HepG2 (cell line): Measurements from ENCODE around the gene TRIM31. TPM values are rescaled to one million over a fixed set of nuclear protein-coding genes. Genes with fewer than 3 reads are reported as not detected.

Experiments used
- ATF7 ChIP-seq, 2 experiments: fragments of 450-650 bp in 1 of 2; sonication (generic) in 1 of 2; formaldehyde crosslinking in 1 of 2; IDR thresholded peaks; 2 replicates each; pipeline versions ENCODE4 v1.4.0 to v1.6.1; 2016 to 2020; ENCODE audit warnings: antibody characterized with exemption in 1 of 2, mild to moderate bottlenecking in 1 of 2, missing genetic modification reagents in 1 of 2
- CEBPB ChIP-seq: IDR thresholded peaks from 2 replicates; pipeline ENCODE4 v1.6.1; 2011; ENCODE audit warnings: low read depth, low read length, improper control_type of control experiment, borderline replicate concordance
- FOXA1 ChIP-seq, 2 experiments: fragments of 450-650 bp in 1 of 2; sonication (generic) in 1 of 2; formaldehyde crosslinking in 1 of 2; IDR thresholded peaks; 2 replicates each; pipeline versions ENCODE4 v1.4.0 to v1.6.1; 2016 to 2020; ENCODE audit warnings: missing genetic modification reagents in 1 of 2
- LCORL ChIP-seq, 2 experiments: fragments of 450-650 bp in 1 of 2; sonication (generic) in 1 of 2; formaldehyde crosslinking in 1 of 2; IDR thresholded peaks; 2 replicates each; pipeline versions ENCODE4 v1.5.0 to v1.6.1; 2017 to 2020; ENCODE audit warnings: antibody characterized with exemption in 1 of 2, missing genetic modification reagents in 1 of 2
- RFX1 ChIP-seq: fragments of 450-650 bp; IDR thresholded peaks from 2 replicates; pipeline ENCODE4 v1.6.1; 2017
- ZNF142 ChIP-seq: sonication (generic); formaldehyde crosslinking; IDR thresholded peaks from 2 replicates; pipeline ENCODE4 v1.4.0; 2020; ENCODE audit warnings: missing genetic modification reagents
- ZNF260 ChIP-seq: sonication (generic); formaldehyde crosslinking; IDR thresholded peaks from 2 replicates; pipeline ENCODE4 v1.4.0; 2020; ENCODE audit warnings: missing genetic modification reagents, low read depth, mild to moderate bottlenecking, borderline replicate concordance
- ZNF281 ChIP-seq: sonication (generic); formaldehyde crosslinking; IDR thresholded peaks from 2 replicates; pipeline ENCODE4 v1.4.0; 2020; ENCODE audit warnings: missing genetic modification reagents, borderline replicate concordance
- ZNF629 ChIP-seq: sonication (generic); formaldehyde crosslinking; conservative IDR thresholded peaks from 2 replicates; pipeline ENCODE4 v1.5.0; 2020; ENCODE audit warnings: missing genetic modification reagents
- ZNF770 ChIP-seq: sonication (generic); formaldehyde crosslinking; IDR thresholded peaks from 2 replicates; pipeline ENCODE4 v1.5.0; 2020; ENCODE audit warnings: mild to moderate bottlenecking, missing genetic modification reagents
- ZSCAN21 ChIP-seq: sonication (generic); formaldehyde crosslinking; IDR thresholded peaks from 2 replicates; pipeline ENCODE4 v1.8.0; 2022; ENCODE audit warnings: mild to moderate bottlenecking, missing genetic modification reagents, moderate library complexity, borderline replicate concordance
- polyA plus RNA-seq, 8 experiments: library from polyadenylated mRNA; depleted of rRNA in 3 of 8; stranded (reverse) in 7 of 8; unstranded in 1 of 8; fragments of >200 nt; fragmentation: Illumina TruSeq in 4 of 8; extraction: Trizol in 4 of 8; gene quantifications; 2 replicates each; pipeline versions ENCODE4 v1.2.1 to v1.2.3, GENCODE V29; 2011 to 2016; ENCODE audit warnings: low read depth in 4 of 8, missing spikeins in 1 of 8, mixed read lengths in 1 of 8; ENCODE audit not compliant: insufficient read depth in 1 of 8
- total RNA-seq, 5 experiments: library from RNA; depleted of rRNA; stranded (reverse); fragments of >200 nt; fragmentation: Illumina TruSeq; extraction: Trizol; gene quantifications; 2 replicates each; pipeline ENCODE4 v1.2.3, GENCODE V29; 2016; ENCODE audit warnings: low read depth in 1 of 5
- TF ChIP-seq, protein P1 (sequence below): sonication (generic); formaldehyde crosslinking; IDR thresholded peaks from 2 replicates; pipeline ENCODE4 v1.4.0; 2020; ENCODE audit warnings: mild to moderate bottlenecking, missing genetic modification reagents
- TF ChIP-seq, protein P2 (sequence below): sonication (generic); formaldehyde crosslinking; conservative IDR thresholded peaks from 2 replicates; pipeline ENCODE4 v1.8.0; 2022; ENCODE audit warnings: missing genetic modification reagents

The TRIM31 gene
- total and polyA plus RNA-seq, 2 of the 13 experiments (the other 11 are each of a cell fraction or from before 2014, with no cell fraction given): 0.13 to 0.51 TPM

GRCh38 chr6:30135757-30136156, 22.9 kb upstream of the TRIM31 start, which contains the start of gene TRIM40 (continued):
- TF ChIP-seq ZNF281 (CRISPR knock-in tag) (peak; percentile 70), ZNF629 (CRISPR knock-in tag) (no peak), ZNF260 (CRISPR knock-in tag) (no peak), FOXA1 (IDR thresholded peaks at IDR 0.05) (no peak), FOXA1 (CRISPR knock-in tag; IDR thresholded peaks at IDR 0.05) (peak; percentile 71), ATF7 (IDR thresholded peaks at IDR 0.05) (no peak), ATF7 (CRISPR knock-in tag; IDR thresholded peaks at IDR 0.05) (no peak), ZNF770 (CRISPR knock-in tag) (no peak), CEBPB (no peak), LCORL (IDR thresholded peaks at IDR 0.05) (no peak), LCORL (CRISPR knock-in tag; IDR thresholded peaks at IDR 0.05) (no peak), ZNF142 (CRISPR knock-in tag) (no peak), ZSCAN21 (CRISPR knock-in tag) (0 out of 2 replicates have a peak, but pooled peaks have one; percentile 18), RFX1 (no peak)
- TF ChIP-seq, protein P1, sequence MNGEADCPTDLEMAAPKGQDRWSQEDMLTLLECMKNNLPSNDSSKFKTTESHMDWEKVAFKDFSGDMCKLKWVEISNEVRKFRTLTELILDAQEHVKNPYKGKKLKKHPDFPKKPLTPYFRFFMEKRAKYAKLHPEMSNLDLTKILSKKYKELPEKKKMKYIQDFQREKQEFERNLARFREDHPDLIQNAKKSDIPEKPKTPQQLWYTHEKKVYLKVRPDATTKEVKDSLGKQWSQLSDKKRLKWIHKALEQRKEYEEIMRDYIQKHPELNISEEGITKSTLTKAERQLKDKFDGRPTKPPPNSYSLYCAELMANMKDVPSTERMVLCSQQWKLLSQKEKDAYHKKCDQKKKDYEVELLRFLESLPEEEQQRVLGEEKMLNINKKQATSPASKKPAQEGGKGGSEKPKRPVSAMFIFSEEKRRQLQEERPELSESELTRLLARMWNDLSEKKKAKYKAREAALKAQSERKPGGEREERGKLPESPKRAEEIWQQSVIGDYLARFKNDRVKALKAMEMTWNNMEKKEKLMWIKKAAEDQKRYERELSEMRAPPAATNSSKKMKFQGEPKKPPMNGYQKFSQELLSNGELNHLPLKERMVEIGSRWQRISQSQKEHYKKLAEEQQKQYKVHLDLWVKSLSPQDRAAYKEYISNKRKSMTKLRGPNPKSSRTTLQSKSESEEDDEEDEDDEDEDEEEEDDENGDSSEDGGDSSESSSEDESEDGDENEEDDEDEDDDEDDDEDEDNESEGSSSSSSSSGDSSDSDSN: 0 out of 2 replicates have a peak, but pooled peaks have one; percentile 21
- TF ChIP-seq, protein P2, sequence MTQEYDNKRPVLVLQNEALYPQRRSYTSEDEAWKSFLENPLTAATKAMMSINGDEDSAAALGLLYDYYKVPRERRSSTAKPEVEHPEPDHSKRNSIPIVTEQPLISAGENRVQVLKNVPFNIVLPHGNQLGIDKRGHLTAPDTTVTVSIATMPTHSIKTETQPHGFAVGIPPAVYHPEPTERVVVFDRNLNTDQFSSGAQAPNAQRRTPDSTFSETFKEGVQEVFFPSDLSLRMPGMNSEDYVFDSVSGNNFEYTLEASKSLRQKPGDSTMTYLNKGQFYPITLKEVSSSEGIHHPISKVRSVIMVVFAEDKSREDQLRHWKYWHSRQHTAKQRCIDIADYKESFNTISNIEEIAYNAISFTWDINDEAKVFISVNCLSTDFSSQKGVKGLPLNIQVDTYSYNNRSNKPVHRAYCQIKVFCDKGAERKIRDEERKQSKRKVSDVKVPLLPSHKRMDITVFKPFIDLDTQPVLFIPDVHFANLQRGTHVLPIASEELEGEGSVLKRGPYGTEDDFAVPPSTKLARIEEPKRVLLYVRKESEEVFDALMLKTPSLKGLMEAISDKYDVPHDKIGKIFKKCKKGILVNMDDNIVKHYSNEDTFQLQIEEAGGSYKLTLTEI (CRISPR knock-in tag): no peak
